Tibial nerve (tissue), 4 donors: ENCODE data around the gene LILRB3. TPM values are rescaled to one million over a fixed set of nuclear protein-coding genes. Genes with fewer than 3 reads are reported as not detected.
A peak's percentile ranks its signal among the peaks of the same experiment; 100 is the strongest.
"Not testable (repeated sequence)": the region's sequence is repeated elsewhere in the genome, so short reads cannot be mapped to it uniquely, and the experiment has no call there.

ENCODE experiments used
- DNase-seq, 2 donors: peaks; one replicate each; pipeline ENCODE4 v3.0.0-alpha.2; 2019; ENCODE audit warnings: low spot score in 2 of 2
- H3K27ac ChIP-seq, 4 donors: fragments of 200-600 bp; sonication (generic) in 3 of 4; one replicate each; pipeline ENCODE4 v1.5.1; 2017 to 2019; ENCODE audit warnings: mild to moderate bottlenecking in 1 of 4
- H3K27me3 ChIP-seq, 2 donors: fragments of 200-600 bp; sonication (generic) in 1 of 2; one replicate each; pipeline versions ENCODE4 v1.5.1 to v1.6.0; 2017 to 2019
- H3K36me3 ChIP-seq, 3 donors: fragments of 200-600 bp; sonication (generic); one replicate each; pipeline ENCODE4 v1.5.1; 2018 to 2019
- H3K4me1 ChIP-seq, 4 donors: fragments of 200-600 bp; sonication (generic) in 3 of 4; one replicate each; pipeline ENCODE4 v1.5.1; 2017 to 2019
- H3K4me3 ChIP-seq, 4 donors: fragments of 200-600 bp; sonication (generic) in 3 of 4; one replicate each; pipeline ENCODE4 v1.5.1; 2017 to 2019; ENCODE audit warnings: mild to moderate bottlenecking in 1 of 4, moderate library complexity in 1 of 4
- H3K9me3 ChIP-seq, 4 donors: fragments of 200-600 bp; sonication (generic) in 3 of 4; one replicate each; pipeline ENCODE4 v1.5.1; 2017 to 2019
- CTCF ChIP-seq, 5 experiments: fragments of 200-600 bp in 3 of 5; fragments of 450-650 bp in 2 of 5; sonication (generic) in 3 of 5; IDR thresholded peaks; one replicate each; pipeline ENCODE4 v1.5.1; 2016 to 2019; ENCODE audit warnings: antibody characterized with exemption in 5 of 5, mild to moderate bottlenecking in 3 of 5, moderate library complexity in 2 of 5
- EP300 ChIP-seq, 2 donors: sonication (generic); formaldehyde crosslinking; IDR thresholded peaks; one replicate each; pipeline ENCODE4 v1.6.1; 2017; ENCODE audit warnings: antibody characterized with exemption in 2 of 2, mild to moderate bottlenecking in 1 of 2
- POLR2A ChIP-seq, 2 donors: fragments of 450-650 bp; IDR thresholded peaks; one replicate each; pipeline ENCODE4 v1.6.1; 2017; ENCODE audit warnings: antibody characterized with exemption in 2 of 2, mild to moderate bottlenecking in 2 of 2, moderate library complexity in 2 of 2
- WGBS, 2 donors: methylation state at CpG; one replicate each; pipeline ENCODE4 v1.1.5; 2018; 5-methylcytosine and 5-hydroxymethylcytosine counted together
- total RNA-seq, 4 donors: library from RNA; depleted of rRNA; stranded (reverse); fragments of >200 nt; gene quantifications; one replicate each; pipeline ENCODE4 v1.1.0, GENCODE V29; 2016

The LILRB3 gene
- total RNA-seq, 4 donors from 2014 or later, result 4.4 to 98.1 (median 16.5) TPM

DNA sequence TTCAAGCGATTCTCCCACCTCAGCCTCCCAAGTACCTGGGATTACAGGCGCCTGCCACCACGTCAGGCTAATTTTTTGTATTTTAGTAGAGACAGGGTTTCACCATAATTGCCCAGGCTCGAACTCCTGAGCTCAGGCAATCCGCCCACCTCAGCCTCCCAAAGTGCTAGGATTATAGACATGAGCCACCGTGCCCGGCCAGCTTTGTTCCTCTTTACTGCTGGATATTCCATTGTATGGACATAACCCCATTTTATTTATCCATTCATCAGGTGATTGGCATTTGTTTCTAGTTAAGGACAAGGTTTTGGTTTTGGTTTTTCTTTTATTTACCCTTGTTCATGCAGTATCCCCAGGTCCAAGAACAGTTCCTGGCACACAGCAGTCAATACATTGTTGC lies 26.3 kb downstream of the LILRB3 start:
- Histone ChIP-seq H3K27ac (no peak overlapping the region), H3K27me3 (no peaks in the 10 kb centered on the region), H3K4me1 (peaks cover 4 to 22% (median 13%) of the 10 kb centered on the region in 4 donors), H3K36me3 (peaks cover 0 to 37% (median 7%) of the 10 kb centered on the region in 3 donors), H3K9me3 (no peaks in the 10 kb centered on the region), H3K4me3 (no peak overlapping the region)
- WGBS, 2 donors, result 92 to 94% methylated on average over 7 of the region's 7 CpGs
- TF ChIP-seq EP300 (IDR thresholded peaks at IDR 0.05) (no peak), POLR2A (IDR thresholded peaks at IDR 0.05) (no peak), CTCF (IDR thresholded peaks at IDR 0.05) (no peak)
- no peak for DNase-seq

DNA sequence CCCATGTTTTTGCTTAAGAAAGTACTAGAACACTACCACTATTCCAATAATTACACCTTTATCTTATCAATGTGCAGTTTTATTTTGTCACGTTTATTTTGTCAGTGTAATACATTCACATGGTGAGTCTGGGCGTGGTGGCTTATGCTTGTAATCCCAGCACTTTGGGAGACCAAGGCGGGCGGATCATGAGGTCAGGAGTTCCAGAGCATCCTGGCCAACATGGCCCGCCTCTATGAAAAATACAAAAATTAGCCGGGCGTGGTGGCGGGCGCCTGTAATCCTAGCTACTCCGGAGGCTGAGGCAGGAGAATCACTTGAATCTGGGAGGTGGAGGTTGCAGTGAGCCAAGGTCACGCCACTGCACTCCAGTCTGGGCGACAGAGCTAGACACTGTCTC lies 28.3 kb downstream of the LILRB3 start:
- peaks cover 0 to 34% (median 7%) of the 10 kb centered on the region in 3 donors for H3K36me3 ChIP-seq
- whole genome bisulfite sequencing, 2 donors, result 93% methylated on average over 12 of the region's 12 CpGs

GRCh38 chr19:54193011-54193410 lies 29.8 kb downstream of the LILRB3 start:
- DNase-seq, result no peak
- WGBS, 2 donors, result 84 to 92% methylated on average over 11 of the region's 11 CpGs
- Histone ChIP-seq H3K4me3 (no peak overlapping the region), H3K27me3 (no peaks in the 10 kb centered on the region), H3K36me3 (peaks cover 0 to 34% (median 7%) of the 10 kb centered on the region in 3 donors), H3K27ac (no peak overlapping the region), H3K9me3 (no peaks in the 10 kb centered on the region), H3K4me1 (peaks cover 4 to 26% (median 19%) of the 10 kb centered on the region in 4 donors)
- no peak for TF ChIP-seq POLR2A (IDR thresholded peaks at IDR 0.05)
- no peak for TF ChIP-seq CTCF (IDR thresholded peaks at IDR 0.05)
- TF ChIP-seq EP300 (IDR thresholded peaks at IDR 0.05), result no peak

More for the DNA sequence above, 28.3 kb downstream of the LILRB3 start:
- not testable (repeated sequence) for H3K9me3 ChIP-seq, H3K27me3 ChIP-seq, H3K4me3 ChIP-seq, DNase-seq, H3K27ac ChIP-seq
- peaks cover 4 to 15% (median 9%) of the 10 kb centered on the region in 4 donors for H3K4me1 ChIP-seq

DNA sequence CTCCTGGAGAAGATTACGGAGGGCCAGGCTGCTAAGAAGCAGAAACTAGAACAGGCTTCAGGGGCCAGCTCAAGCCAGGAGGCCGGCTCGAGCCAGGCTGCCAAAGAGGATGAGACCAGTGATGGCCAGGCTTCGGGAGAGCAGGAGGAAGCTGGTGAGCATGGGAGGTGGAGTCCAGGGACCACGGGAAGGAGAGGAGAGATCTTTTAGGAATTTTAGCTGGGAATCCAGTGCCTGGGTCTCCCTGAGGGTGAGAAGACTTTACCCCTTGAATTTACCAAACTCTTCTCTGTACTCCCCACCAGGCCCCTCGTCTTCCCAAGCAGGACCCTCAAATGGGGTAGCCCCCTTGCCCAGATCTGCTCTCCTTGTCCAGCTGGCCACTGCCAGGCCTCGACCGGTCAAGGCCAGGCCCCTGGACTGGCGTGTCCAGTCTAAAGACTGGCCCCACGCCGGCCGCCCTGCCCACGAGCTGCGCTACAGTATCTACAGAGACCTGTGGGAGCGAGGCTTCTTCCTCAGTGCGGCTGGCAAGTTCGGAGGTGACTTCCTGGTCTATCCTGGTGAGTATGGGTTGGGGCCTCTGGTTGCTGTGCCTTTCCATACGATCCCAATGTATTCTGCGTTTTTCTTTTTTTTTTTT lies 30.9 kb downstream of the LILRB3 start:
- Histone ChIP-seq H3K9me3 (no peaks in the 10 kb centered on the region), H3K27me3 (no peaks in the 10 kb centered on the region), H3K4me1 (peaks cover 4 to 27% (median 20%) of the 10 kb centered on the region in 4 donors), H3K27ac (peak overlapping the region; percentile 94 to 99 (median 97)), H3K4me3 (peak overlapping the region; percentile 70 to 90 (median 88)), H3K36me3 (peaks cover 0 to 28% (median 7%) of the 10 kb centered on the region in 3 donors)
- no peak for TF ChIP-seq EP300 (IDR thresholded peaks at IDR 0.05)
- no peak for TF ChIP-seq POLR2A (IDR thresholded peaks at IDR 0.05)
- TF ChIP-seq CTCF (IDR thresholded peaks at IDR 0.05), result no peak
- WGBS, 2 donors, result 63 to 64% methylated on average over 19 of the region's 19 CpGs
- DNase-seq, result no peak

DNA sequence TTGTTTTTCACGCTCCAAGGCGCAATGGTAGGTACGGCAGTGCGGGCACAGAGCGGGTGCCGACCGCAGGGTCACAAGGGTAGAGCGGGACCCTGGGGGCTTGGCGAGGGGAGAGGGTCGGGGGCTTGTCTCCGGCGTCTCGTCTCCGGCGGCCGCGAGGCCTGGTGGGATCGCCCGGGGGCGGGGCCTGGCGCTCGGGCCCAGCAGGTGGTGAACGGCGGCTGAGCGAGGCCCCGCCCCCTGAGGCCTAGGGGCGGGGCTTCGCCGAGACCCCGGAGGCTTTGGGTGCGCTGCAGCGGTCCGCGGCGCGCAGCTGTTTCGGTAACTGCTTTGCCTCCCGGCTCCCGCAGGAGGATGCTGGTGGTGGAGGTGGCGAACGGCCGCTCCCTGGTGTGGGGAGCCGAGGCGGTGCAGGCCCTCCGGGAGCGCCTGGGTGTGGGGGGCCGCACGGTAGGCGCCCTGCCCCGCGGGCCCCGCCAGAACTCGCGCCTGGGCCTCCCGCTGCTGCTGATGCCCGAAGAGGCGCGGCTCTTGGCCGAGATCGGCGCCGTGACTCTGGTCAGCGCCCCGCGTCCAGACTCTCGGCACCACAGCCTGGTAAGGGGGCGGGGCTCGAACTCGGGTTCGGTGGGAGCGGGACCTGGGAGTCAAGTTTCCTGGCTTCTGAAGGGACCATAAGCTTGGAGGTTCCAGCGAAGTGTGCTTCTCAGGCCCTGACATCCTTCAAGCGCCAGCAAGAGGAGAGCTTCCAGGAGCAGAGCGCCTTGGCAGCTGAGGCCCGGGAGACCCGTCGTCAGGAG lies 31.6 kb downstream of the LILRB3 start, which contains the start of gene TSEN34:
TSS of gene TSEN34 (plus strand) at position 298 of the 800 bp plus-strand sequence. CDS start at position 355, 57 bp downstream.
- Histone ChIP-seq H3K36me3 (peaks cover 0 to 32% (median 7%) of the 10 kb centered on the region in 3 donors), H3K27ac (peak within 1 kb of the TSS; percentile 94 to 99 (median 97)), H3K4me3 (peak within 1 kb of the TSS; percentile 70 to 90 (median 88)), H3K9me3 (no peaks in the 10 kb centered on the region), H3K4me1 (peaks cover 4 to 27% (median 20%) of the 10 kb centered on the region in 4 donors), H3K27me3 (no peaks in the 10 kb centered on the region)
- peak in 1 of 2 donors; percentile 79 for TF ChIP-seq EP300 (IDR thresholded peaks at IDR 0.05)
- TF ChIP-seq CTCF (IDR thresholded peaks at IDR 0.05), result no peak
- peak; percentile 36 to 66 for TF ChIP-seq POLR2A (IDR thresholded peaks at IDR 0.05)
- DNase-seq, result peak; percentile 71 to 76
- WGBS, 2 donors, result 0 to 1% methylated on average over 12 to 57 of the region's 77 CpGs
